Daoy (cell line): ENCODE measurements around the gene TOMM22. TPM values are rescaled to one million over a fixed set of nuclear protein-coding genes. Genes with fewer than 3 reads are reported as not detected.

Source experiments
- DNase-seq: peaks from one replicate; pipeline ENCODE4 v3.0.0-alpha.2; 2015; ENCODE audit warnings: low read depth
- total RNA-seq: library from RNA; depleted of rRNA; stranded (reverse); fragments of >200 nt; shearing (Covaris generic); gene quantifications from 2 replicates; pipeline ENCODE4 v1.2.3, GENCODE V29; 2014; rRNA removed

TOMM22 gene
- total RNA-seq, 1 experiment from 2014 or later = 79.0 TPM

GRCh38 chr22:38733724-38734381 is 52.1 kb downstream of the TOMM22 start:
- no peak for DNase-seq

DNA sequence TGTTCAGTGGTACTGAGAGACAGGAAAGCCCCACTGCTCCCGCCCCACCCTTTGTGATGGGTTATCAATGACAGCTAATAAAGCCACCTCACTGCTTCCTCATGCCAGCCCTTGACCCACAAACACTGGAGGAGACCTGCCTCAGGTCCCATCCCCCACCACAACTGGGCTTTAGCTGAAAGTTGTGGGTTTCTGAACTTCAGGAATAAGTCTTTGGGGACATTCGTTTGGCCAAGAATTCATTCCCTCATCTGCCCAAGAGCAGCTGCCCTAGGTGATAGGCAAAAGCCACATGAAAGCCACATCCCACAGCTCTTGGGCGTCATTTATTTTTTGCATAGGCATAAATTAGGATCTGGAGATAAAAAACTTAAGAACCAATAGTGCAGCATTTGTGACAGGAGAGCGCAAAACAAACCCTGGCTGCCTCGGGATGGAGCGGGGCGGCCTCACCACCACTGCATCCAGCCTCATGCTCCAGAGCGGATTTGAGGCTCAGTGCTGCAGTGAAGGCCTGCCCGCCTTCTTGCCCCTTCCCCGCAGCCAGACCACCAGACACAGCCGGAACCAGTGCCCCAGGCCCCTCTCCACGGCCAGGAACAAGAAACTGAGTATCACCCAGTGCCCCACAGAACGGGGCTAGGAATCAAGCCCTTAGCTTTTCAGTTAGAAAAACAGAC is 52.8 kb downstream of the TOMM22 start:
- DNase-seq = no peak

Other genes with a start within 250 kb of the TOMM22 start
- 0.80 and 2.1 TPM in 2 replicates for gene KCNJ4, start 226.8 kb upstream of the TOMM22 start, total RNA-seq
- gene KDELR3, start 213.9 kb upstream of the TOMM22 start, total RNA-seq = 17.5 and 18.5 TPM in 2 replicates
- 297 and 331 TPM in 2 replicates for gene DDX17, start 175.6 kb upstream of the TOMM22 start, total RNA-seq
- 0.06 TPM in 1 of 2 replicates, not detected in the other for gene DMC1, start 111.8 kb upstream of the TOMM22 start, total RNA-seq
- gene FAM227A, start 25.6 kb upstream of the TOMM22 start, total RNA-seq = 0.06 and 0.80 TPM in 2 replicates
- gene CBY1, start 25.3 kb upstream of the TOMM22 start, total RNA-seq = 11.9 and 21.8 TPM in 2 replicates
- gene JOSD1, start 19.0 kb downstream of the TOMM22 start, total RNA-seq = 45.2 and 51.5 TPM in 2 replicates
- gene GTPBP1, start 24.0 kb downstream of the TOMM22 start, total RNA-seq = 16.5 and 23.5 TPM in 2 replicates
- gene SUN2, start 74.0 kb downstream of the TOMM22 start, total RNA-seq = 64.7 and 89.9 TPM in 2 replicates
- 10.7 and 11.6 TPM in 2 replicates for gene DNAL4, start 112.2 kb downstream of the TOMM22 start, total RNA-seq
- 1.5 and 3.7 TPM in 2 replicates for gene NPTXR, start 162.1 kb downstream of the TOMM22 start, total RNA-seq
- 25.5 and 32.5 TPM in 2 replicates for gene CBX6, start 190.3 kb downstream of the TOMM22 start, total RNA-seq